HepG2 (cell line): Measurements from ENCODE around the gene TTLL6. TPM values are rescaled to one million over a fixed set of nuclear protein-coding genes. Genes with fewer than 3 reads are reported as not detected.
A peak's percentile ranks its signal among the peaks of the same experiment; 100 is the strongest.

Experiments
- CC2D1A ChIP-seq: sonication (generic); formaldehyde crosslinking; IDR thresholded peaks from 2 replicates; pipeline ENCODE4 v1.8.1; 2023; ENCODE audit warnings: mild to moderate bottlenecking, missing genetic modification reagents
- GMEB2 ChIP-seq: IDR thresholded peaks from 2 replicates; pipeline ENCODE4 v1.6.1; 2016; ENCODE audit warnings: missing biosample characterization, missing genetic modification reagents, low read depth
- IKZF1 ChIP-seq: fragments of 450-650 bp; IDR thresholded peaks from 2 replicates; pipeline ENCODE4 v1.7.1; 2016
- RERE ChIP-seq: IDR thresholded peaks from 2 replicates; pipeline ENCODE4 v1.6.1; 2016; ENCODE audit warnings: low read depth, missing genetic modification reagents, missing compliant biosample characterization
- ZBTB38 ChIP-seq: sonication (generic); formaldehyde crosslinking; IDR thresholded peaks from 2 replicates; pipeline ENCODE4 v1.5.1; 2020; ENCODE audit warnings: mild to moderate bottlenecking, missing genetic modification reagents
- ZHX2 ChIP-seq, 2 experiments: sonication (generic) in 1 of 2; formaldehyde crosslinking in 1 of 2; IDR thresholded peaks; 2 replicates each; pipeline versions ENCODE4 v1.6.1 to v1.9.0; 2014 to 2022; ENCODE audit warnings: antibody characterized with exemption in 1 of 2, borderline replicate concordance in 1 of 2, inconsistent platforms in 1 of 2, low read depth in 1 of 2, missing genetic modification reagents in 1 of 2
- polyA plus RNA-seq, 8 experiments: library from polyadenylated mRNA; depleted of rRNA in 3 of 8; stranded (reverse) in 7 of 8; unstranded in 1 of 8; fragments of >200 nt; fragmentation: Illumina TruSeq in 4 of 8; extraction: Trizol in 4 of 8; gene quantifications; 2 replicates each; pipeline versions ENCODE4 v1.2.1 to v1.2.3, GENCODE V29; 2011 to 2016; ENCODE audit warnings: low read depth in 4 of 8, missing spikeins in 1 of 8, mixed read lengths in 1 of 8; ENCODE audit not compliant: insufficient read depth in 1 of 8
- total RNA-seq, 5 experiments: library from RNA; depleted of rRNA; stranded (reverse); fragments of >200 nt; fragmentation: Illumina TruSeq; extraction: Trizol; gene quantifications; 2 replicates each; pipeline ENCODE4 v1.2.3, GENCODE V29; 2016; ENCODE audit warnings: low read depth in 1 of 5
- TF ChIP-seq, protein P1 (sequence below): sonication (generic); formaldehyde crosslinking; IDR thresholded peaks from 2 replicates; pipeline ENCODE4 v1.5.0; 2020; ENCODE audit warnings: mild to moderate bottlenecking, missing genetic modification reagents, borderline replicate concordance
- TF ChIP-seq, protein P2 (sequence below): sonication (generic); formaldehyde crosslinking; IDR thresholded peaks from 2 replicates; pipeline ENCODE4 v1.5.1; 2020; ENCODE audit warnings: missing genetic modification reagents, mild to moderate bottlenecking, borderline replicate concordance

Gene TTLL6
- total and polyA plus RNA-seq, 2 of the 13 experiments (the other 11 are each of a cell fraction or from before 2014, with no cell fraction given): 0.04 to 0.08 TPM

GRCh38 chr17:48795444-48796162 lies 21.4 kb downstream of the TTLL6 start (continued):
- TF ChIP-seq, protein P1, sequence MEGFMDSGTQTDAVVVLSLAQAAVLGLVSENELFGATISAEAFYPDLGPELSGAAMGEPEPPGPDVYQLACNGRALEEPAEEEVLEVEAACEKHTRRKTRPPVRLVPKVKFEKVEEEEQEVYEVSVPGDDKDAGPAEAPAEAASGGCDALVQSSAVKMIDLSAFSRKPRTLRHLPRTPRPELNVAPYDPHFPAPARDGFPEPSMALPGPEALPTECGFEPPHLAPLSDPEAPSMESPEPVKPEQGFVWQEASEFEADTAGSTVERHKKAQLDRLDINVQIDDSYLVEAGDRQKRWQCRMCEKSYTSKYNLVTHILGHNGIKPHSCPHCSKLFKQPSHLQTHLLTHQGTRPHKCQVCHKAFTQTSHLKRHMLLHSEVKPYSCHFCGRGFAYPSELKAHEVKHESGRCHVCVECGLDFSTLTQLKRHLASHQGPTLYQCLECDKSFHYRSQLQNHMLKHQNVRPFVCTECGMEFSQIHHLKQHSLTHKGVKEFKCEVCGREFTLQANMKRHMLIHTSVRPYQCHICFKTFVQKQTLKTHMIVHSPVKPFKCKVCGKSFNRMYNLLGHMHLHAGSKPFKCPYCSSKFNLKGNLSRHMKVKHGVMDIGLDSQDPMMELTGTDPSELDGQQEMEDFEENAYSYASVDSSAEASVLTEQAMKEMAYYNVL (CRISPR knock-in tag): peak; percentile 59; the same call in 1 of the 2 replicates
- 0 out of 2 replicates have a peak, but pooled peaks have one; percentile 52 for TF ChIP-seq RERE (CRISPR knock-in tag)
- no peak for TF ChIP-seq ZBTB38
- TF ChIP-seq CC2D1A (CRISPR knock-in tag): no peak
- TF ChIP-seq, protein P2, sequence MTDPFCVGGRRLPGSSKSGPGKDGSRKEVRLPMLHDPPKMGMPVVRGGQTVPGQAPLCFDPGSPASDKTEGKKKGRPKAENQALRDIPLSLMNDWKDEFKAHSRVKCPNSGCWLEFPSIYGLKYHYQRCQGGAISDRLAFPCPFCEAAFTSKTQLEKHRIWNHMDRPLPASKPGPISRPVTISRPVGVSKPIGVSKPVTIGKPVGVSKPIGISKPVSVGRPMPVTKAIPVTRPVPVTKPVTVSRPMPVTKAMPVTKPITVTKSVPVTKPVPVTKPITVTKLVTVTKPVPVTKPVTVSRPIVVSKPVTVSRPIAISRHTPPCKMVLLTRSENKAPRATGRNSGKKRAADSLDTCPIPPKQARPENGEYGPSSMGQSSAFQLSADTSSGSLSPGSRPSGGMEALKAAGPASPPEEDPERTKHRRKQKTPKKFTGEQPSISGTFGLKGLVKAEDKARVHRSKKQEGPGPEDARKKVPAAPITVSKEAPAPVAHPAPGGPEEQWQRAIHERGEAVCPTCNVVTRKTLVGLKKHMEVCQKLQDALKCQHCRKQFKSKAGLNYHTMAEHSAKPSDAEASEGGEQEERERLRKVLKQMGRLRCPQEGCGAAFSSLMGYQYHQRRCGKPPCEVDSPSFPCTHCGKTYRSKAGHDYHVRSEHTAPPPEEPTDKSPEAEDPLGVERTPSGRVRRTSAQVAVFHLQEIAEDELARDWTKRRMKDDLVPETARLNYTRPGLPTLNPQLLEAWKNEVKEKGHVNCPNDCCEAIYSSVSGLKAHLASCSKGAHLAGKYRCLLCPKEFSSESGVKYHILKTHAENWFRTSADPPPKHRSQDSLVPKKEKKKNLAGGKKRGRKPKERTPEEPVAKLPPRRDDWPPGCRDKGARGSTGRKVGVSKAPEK (CRISPR knock-in tag): peak; percentile 90; the same call in 1 of the 2 replicates
- TF ChIP-seq GMEB2 (CRISPR knock-in tag): no peak
- peak; percentile 34; the same call in 1 of the 2 replicates for TF ChIP-seq ZHX2 (IDR thresholded peaks at IDR 0.05; ENCODE audit: low read depth)
- no peak for TF ChIP-seq ZHX2 (CRISPR knock-in tag; IDR thresholded peaks at IDR 0.05; ENCODE audit: borderline replicate concordance)
- no peak for TF ChIP-seq IKZF1
